GM10248 (cell line): ENCODE data around the gene DNPEP.
"Not testable (repeated sequence)": the region's sequence is repeated elsewhere in the genome, so short reads cannot be mapped to it uniquely, and the experiment has no call there.

ENCODE experiments used
- CTCF ChIA-PET: fragments of 300-600 bp; sonication (Branson Sonifier 250); formaldehyde crosslinking; extraction: SDS; loops from one replicate; lab custom pipeline; 2021; ENCODE audit warnings: antibody characterized with exemption; lab: Yijun Ruan, JAX
- POLR2A ChIA-PET: fragments of 350-650 bp; sonication (Branson Sonifier 250); formaldehyde crosslinking; extraction: SDS; loops from one replicate; lab custom pipeline; 2020; ENCODE audit warnings: antibody characterized with exemption; lab: Yijun Ruan, JAX
- DNase-seq: peaks from one replicate; pipeline ENCODE4 v3.0.0; 2012; ENCODE audit errors: extremely low spot score
- TF ChIP-seq, protein P1 (sequence below): IDR thresholded peaks from 2 replicates; pipeline ENCODE4 v1.5.1; 2012; ENCODE audit warnings: mild to moderate bottlenecking, low read depth; ENCODE audit errors: extremely low read depth, missing control alignments, control extremely low read depth

Gene DNPEP

DNA sequence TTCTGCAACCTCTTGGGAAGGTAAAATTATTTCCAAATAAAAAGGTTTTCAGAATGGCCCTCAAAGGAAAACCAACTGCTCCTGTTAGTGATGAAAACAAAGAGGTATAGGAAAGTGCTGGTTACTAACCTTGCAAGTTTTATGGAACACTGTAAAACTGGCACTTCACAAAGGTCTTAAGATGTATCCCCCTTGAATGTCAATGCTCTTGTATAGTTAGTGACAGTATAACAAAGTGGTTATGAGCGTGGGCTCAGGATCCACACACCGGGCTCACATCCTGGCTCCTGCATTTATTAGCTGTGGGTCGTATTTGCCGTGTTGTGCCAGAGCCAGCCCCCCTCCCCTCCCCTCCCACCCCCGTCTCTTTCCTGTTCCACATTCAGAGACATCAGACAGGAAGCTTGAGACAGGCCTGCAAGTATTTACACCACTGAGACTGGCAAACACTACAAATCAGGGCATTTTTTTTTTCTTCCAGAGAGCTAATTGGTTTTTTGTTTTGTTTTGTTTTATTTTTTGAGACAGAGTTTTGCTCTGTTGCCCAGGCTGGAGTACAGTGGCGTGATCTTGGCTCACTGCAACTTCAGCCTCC lies 9.2 kb upstream of the DNPEP start:
- TF ChIP-seq, protein P1, sequence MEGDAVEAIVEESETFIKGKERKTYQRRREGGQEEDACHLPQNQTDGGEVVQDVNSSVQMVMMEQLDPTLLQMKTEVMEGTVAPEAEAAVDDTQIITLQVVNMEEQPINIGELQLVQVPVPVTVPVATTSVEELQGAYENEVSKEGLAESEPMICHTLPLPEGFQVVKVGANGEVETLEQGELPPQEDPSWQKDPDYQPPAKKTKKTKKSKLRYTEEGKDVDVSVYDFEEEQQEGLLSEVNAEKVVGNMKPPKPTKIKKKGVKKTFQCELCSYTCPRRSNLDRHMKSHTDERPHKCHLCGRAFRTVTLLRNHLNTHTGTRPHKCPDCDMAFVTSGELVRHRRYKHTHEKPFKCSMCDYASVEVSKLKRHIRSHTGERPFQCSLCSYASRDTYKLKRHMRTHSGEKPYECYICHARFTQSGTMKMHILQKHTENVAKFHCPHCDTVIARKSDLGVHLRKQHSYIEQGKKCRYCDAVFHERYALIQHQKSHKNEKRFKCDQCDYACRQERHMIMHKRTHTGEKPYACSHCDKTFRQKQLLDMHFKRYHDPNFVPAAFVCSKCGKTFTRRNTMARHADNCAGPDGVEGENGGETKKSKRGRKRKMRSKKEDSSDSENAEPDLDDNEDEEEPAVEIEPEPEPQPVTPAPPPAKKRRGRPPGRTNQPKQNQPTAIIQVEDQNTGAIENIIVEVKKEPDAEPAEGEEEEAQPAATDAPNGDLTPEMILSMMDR: no peak
- DNase-seq: no peak
- ChIA-PET POLR2A (interaction anchor here (0.6 kb wide), 1 partner anchor 59 kb away, joined by 5 read pairs; no protein-coding TSS in a partner anchor), CTCF (interaction anchor here (1.2 to 2.7 kb wide), 4 partner anchors 8 to 133 kb away, joined by 3 to 9 read pairs (median 4); no protein-coding TSS in a partner anchor)

DNA sequence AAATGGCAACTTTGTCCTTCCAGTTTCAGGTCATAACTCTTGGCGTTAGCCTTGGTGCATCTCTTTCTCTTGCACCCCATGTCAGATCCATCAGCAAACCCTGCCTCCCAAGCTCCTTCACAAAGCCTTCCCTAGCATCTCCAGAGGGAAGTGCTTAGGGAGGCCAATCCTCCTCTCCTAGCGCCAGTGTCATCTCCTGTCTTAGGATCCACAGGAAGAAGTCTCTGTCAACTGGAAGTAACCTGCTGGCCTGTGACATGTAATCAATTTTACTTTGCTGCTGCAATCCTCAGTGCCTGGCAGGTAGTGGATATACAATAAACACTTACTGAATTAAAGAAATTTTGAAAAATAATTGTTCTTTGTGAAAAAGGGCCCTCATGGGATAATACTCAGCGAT lies 7.9 kb upstream of the DNPEP start:
- POLR2A ChIA-PET: no interaction called here
- CTCF ChIA-PET: interaction anchor here (1.0 to 1.3 kb wide), 4 partner anchors 9 to 134 kb away, joined by 3 to 5 read pairs (median 3); no protein-coding TSS in a partner anchor
- TF ChIP-seq, protein P1: no peak
- no peak for DNase-seq

DNA sequence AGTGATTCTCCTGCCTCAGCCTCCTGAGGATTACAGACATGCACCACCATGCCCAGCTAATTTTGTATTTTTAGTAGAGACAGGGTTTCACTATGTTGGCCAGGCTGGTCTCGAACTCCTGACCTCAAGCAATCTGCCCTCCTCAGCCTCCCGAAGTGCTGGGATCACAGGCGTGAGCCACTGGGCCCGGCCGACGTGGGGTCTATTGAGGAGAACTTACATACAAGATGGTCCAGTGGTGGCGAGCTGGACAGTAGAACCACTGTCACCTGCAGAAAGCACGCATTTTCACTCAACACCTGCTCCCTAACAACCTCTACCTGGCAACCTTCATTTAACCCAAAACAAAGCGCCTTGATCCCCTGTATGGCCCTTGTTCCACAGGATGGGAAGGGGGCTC lies 7.3 kb upstream of the DNPEP start:
- DNase-seq, POLR2A ChIA-PET: not testable (repeated sequence)
- CTCF ChIA-PET: interaction anchor here (1.0 to 1.3 kb wide), 2 partner anchors 9 to 13 kb away, joined by 3 to 5 read pairs; no protein-coding TSS in a partner anchor

DNA sequence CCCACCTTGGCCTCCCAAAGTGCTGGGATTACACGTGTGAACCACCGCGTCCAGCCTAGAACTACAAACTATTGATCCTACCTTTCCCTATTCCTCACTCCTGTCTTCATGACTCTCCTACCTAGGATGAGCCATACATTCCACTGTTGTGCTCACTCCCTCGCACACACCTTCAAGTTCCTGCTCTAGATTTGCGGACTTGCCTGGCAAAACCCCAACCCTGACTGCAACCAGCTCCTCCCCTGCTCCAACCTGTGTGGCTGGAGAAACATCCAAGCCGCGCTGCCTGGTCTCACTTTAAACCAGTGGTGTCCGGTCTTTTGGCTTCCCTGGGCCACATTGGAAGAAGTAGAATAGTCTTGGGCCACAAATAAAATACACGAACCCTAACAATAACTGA lies 5.0 kb upstream of the DNPEP start:
- DNase-seq: no peak
- POLR2A ChIA-PET: interaction anchor here (0.6 kb wide), 1 partner anchor 140 kb away, joined by 8 read pairs; the partner anchor contains the start of gene TUBA4B
- CTCF ChIA-PET: interaction anchor here (1.3 to 6.8 kb wide), 3 partner anchors 11 to 137 kb away, joined by 3 to 76 read pairs (median 7); no protein-coding TSS in a partner anchor
- TF ChIP-seq, protein P1: no peak

DNA sequence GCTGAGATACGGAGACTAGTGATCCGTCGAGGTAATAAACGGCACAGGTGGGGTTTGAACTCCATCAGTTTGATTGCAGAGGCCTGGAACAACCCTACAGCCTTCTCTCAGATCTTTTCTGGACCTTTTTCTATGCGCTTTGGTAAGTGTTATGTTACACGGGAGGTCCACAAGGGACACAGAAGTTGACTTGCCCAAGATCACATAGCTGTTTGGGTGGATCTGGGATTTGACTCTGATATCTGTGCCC lies 1.1 kb upstream of the DNPEP start:
- ChIA-PET POLR2A (interaction anchor here (0.6 kb wide), 1 partner anchor 169 kb away, joined by 7 read pairs; no protein-coding TSS in a partner anchor), CTCF (interaction anchor here (0.8 to 6.8 kb wide), 20 partner anchors 9 to 330 kb away, joined by 3 to 76 read pairs (median 4); partner anchors contain the start of genes GMPPA and NHEJ1)

DNA sequence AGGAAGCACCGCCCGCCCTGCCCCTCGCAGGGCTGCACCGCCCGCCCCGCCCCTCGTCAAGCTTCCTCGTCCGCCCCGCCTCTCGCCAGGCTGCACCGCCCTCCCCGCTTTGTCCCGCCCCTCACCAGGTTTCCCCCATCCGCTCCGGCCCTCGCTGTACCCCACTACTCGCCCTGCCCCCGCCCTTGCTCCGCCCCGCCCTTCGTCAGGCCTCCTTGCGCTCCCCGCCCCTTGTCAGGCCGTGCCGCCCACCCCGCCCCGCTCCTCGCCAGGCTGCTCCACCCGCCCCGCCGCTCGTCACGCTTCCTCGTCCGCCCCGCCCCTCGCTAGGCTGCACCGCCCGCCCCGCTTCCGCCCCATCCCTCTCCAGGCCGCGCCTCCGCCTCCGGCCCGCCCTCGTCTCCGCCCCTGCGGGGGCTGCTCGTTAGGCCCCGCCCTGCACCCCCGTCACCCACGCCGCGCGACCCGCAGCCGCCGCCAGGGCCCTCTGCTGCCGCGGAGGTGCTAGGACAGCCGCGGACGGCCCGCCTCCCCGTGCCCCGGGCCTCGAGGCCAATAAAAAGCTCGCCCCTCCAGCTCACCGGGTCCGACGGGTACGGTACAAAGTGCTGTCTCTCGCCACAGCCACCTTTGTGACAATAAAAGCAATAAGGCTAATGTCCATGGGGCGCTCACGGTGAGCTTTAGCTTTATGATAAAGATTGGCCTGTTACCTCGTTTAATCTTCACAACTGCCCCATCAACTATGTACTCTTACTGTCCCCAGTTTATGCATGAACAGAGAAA lies 602 bp upstream of the DNPEP start:
- TF ChIP-seq, protein P1: peak; percentile 60
- CTCF ChIA-PET: interaction anchor here (0.6 to 6.8 kb wide), 28 partner anchors 10 to 408 kb away, joined by 3 to 76 read pairs (median 4); partner anchors contain the start of genes CHPF, GMPPA and NHEJ1
- peak; percentile 99 for DNase-seq
- POLR2A ChIA-PET: interaction anchor here (0.5 to 1.7 kb wide), 12 partner anchors 10 to 411 kb away, joined by 3 to 10 read pairs (median 4); partner anchors contain the start of genes CNPPD1, DNAJB2 and GMPPA

More for the DNA sequence above, 1.1 kb upstream of the DNPEP start:
- TF ChIP-seq, protein P1: no peak
- DNase-seq: no peak
